ENCODE data around the gene CTNND2.
"Not testable (repeated sequence)": the region's sequence is repeated elsewhere in the genome, so short reads cannot be mapped to it uniquely, and the experiment has no call there.

The CTNND2 gene

GRCh38 chr5:11146171-11146570, 758.1 kb downstream of the CTNND2 start:
- DNase-seq, result no peak

- DNase-seq, result no peak
Measured at GRCh38 chr5:11143456-11144267, 760.6 kb downstream of the CTNND2 start.

GRCh38 chr5:11139217-11139865, 764.9 kb downstream of the CTNND2 start:
- no peak for DNase-seq

- DNase-seq, result no peak
Measured at GRCh38 chr5:11130131-11130530, 774.1 kb downstream of the CTNND2 start.

GRCh38 chr5:11128021-11128420, 776.2 kb downstream of the CTNND2 start:
- DNase-seq, result no peak

GRCh38 chr5:11126844-11127243, 777.4 kb downstream of the CTNND2 start:
- no peak for DNase-seq

GRCh38 chr5:11121885-11122284, 782.4 kb downstream of the CTNND2 start:
- no peak for DNase-seq

GRCh38 chr5:11110128-11110527, 794.1 kb downstream of the CTNND2 start:
- DNase-seq, result no peak

- DNase-seq, result no peak
Measured at GRCh38 chr5:11105696-11106095, 798.5 kb downstream of the CTNND2 start.

- DNase-seq, result no peak
Measured at GRCh38 chr5:11104651-11105112, 799.6 kb downstream of the CTNND2 start.

- no peak for DNase-seq
Measured at GRCh38 chr5:11104210-11104609, 800.0 kb downstream of the CTNND2 start.

GRCh38 chr5:11084111-11084510, 820.1 kb downstream of the CTNND2 start:
- no peak for DNase-seq

GRCh38 chr5:11082404-11082945, 821.8 kb downstream of the CTNND2 start:
- DNase-seq, result no peak

- DNase-seq, result no peak
Measured at GRCh38 chr5:11076945-11077613, 827.2 kb downstream of the CTNND2 start.

- DNase-seq, result no peak
Measured at GRCh38 chr5:11075035-11075805, 829.0 kb downstream of the CTNND2 start.

GRCh38 chr5:11072568-11072967, 831.7 kb downstream of the CTNND2 start:
- no peak for DNase-seq

GRCh38 chr5:11072076-11072475, 832.2 kb downstream of the CTNND2 start:
- no peak for DNase-seq

- no peak for DNase-seq
Measured at GRCh38 chr5:11069041-11069440, 835.2 kb downstream of the CTNND2 start.

- not testable (repeated sequence) for DNase-seq
Measured at GRCh38 chr5:11065723-11066122, 838.5 kb downstream of the CTNND2 start.

- DNase-seq, result no peak
Measured at GRCh38 chr5:11064763-11065450, 839.3 kb downstream of the CTNND2 start.

GRCh38 chr5:11062397-11062796, 841.8 kb downstream of the CTNND2 start:
- DNase-seq, result no peak

- no peak for DNase-seq
Measured at GRCh38 chr5:11056560-11056959, 847.7 kb downstream of the CTNND2 start.

All from NCI-H1105 treated with DMSO at 0.1 percent for 48 hours (cell line).